Ramos (cell line): ENCODE data around the gene FBN1.

ENCODE experiments used
- in situ Hi-C: fragments of 300-500 bp; cut with MboI; formaldehyde crosslinking; loops from one replicate; pipeline ENCODE4 v1.14.3; 2022; ENCODE audit warnings: low sequenced_read_pairs; ENCODE audit not compliant: unreplicated experiment

Gene FBN1

DNA sequence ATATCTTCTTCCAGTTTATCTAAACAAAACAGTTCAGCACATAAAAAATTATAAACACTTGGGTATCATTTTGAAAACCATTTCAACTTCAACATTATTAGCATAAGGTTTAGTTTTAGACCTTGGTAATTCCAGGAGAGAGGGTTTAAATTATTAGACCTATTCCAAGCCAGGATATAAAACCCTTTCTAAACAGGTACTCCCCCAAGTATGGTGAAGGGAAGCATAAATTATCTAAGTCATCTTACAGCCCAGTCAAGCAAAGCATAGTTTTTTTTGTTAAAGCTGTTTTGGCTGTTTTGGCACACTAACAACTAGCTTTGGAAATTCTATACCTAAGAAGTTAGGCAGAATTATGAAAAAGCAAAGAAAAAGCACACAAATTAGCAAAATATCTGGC is 87.3 kb downstream of the FBN1 start:
- in situ Hi-C loops = no loop called here

DNA sequence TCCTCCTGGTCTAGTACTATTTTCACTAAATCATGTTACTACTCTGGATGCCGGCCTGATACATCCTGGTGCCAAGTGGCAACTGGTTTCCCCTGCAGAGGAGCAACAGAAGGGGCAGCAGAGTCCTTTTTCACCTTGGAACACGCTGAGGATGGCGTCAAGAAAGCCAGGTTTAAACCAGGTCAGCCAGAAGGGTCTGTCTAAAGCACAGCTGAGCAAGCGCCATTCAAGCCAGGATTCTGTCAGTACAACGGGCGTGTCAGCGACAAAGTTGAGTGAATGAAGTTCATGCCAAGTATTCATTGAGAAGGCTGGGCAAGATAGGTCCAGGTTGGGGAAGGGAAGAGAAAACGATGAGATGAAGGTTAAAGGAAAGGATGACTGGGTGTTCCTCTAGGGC is 88.2 kb downstream of the FBN1 start:
- in situ Hi-C loops = no loop called here

DNA sequence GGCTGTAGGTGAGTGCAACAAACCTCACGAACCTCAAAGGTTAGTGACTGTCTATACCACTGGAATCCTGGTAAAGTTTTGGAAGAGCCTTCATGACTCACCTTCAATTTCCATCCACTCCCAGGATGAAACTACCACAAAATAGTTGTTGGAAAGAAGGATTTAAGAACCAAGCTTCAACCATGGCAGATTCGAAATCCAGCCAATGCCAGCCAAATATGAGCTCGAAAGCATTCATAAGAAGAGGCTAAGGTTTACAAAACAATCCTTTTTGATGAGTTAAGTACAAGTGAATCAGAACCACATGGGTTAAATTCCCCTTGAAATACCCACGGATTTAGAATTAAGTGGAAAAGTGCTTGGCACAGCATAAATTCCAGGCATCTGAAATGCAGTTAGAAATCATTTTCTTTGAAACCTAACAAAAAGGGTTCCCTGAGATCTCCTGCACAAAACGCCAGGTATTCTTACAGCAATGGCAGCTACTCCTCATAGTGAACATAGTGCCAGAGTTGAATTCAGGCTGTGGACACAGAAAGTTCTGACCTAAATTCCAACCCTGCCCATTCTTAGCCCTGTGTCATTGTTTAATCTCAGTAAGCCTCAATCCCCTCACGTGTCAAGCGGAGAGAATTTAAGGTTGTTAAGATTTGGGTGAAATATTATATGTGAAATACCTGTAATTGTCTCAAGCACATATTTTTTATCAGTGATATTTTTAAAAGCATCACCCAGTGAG is 89.2 kb downstream of the FBN1 start:
- in situ Hi-C loops = no loop called here

DNA sequence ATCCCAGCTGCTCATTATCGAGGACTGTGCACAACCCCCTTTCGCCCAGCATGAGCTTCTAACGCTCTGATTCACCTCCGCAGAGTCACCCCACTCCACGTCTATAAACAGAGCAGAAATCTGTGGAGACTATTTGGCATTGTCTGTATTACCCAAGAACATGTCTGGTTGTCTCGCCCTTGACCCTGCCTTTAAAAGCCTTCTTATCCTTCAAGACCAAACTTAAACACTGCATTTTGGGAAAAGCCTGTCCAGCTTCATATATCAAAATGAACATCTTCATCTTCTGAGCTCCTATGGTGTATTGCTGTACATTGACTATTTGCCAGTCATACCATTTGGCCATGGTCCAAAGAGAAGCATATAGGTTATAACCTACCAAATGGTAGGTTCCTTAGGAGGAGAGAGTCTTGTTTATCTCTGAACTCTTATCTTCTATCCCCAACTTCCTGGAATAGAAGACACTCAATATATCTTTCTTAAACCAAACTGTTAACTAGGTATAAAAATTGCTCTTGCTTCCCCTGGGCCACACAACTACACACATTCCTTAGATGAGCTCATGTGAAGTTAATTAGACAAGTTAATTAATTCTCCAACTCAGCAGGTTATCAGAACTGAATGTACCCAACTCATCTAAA is 90.1 kb downstream of the FBN1 start:
- in situ Hi-C loops = no loop called here

DNA sequence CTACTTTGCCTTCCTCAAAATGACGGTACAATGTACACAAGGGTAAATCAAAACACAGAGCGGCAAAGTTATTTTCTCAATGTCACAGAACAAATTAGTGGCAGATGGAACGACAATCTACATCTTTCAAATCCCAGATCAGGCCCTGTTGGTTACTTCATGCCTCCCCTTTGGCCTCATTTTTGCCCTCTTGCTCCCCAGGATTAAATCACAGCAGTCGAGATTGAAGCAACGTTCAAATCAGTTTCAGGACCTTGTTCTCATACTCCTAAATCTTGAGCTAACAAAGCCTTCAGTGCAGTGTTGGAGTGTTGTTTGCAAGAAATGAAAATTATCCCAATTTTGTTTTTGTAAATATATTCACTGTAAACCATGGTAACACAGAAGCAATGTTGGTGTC is 91.4 kb downstream of the FBN1 start:
- in situ Hi-C loops = no loop called here

DNA sequence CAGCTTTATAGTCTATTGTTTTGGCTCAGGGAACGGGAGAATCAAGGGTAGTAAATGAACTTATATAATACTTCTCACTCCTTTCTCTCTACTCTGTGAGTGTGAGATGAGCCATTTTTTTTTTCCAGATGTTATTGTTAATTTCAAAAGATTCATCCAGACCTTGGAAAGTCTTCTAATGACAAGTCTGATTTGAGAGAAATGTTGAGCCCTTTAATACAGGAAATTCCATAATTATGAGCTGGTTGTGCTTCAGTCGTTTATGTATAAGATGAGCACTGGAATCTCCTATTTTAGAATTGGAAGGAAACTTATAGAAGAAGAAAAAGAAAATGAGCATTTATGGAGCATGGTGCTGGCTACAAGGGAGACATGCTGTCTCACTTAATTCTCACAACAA is 92.0 kb downstream of the FBN1 start:
- in situ Hi-C loops = no loop called here

DNA sequence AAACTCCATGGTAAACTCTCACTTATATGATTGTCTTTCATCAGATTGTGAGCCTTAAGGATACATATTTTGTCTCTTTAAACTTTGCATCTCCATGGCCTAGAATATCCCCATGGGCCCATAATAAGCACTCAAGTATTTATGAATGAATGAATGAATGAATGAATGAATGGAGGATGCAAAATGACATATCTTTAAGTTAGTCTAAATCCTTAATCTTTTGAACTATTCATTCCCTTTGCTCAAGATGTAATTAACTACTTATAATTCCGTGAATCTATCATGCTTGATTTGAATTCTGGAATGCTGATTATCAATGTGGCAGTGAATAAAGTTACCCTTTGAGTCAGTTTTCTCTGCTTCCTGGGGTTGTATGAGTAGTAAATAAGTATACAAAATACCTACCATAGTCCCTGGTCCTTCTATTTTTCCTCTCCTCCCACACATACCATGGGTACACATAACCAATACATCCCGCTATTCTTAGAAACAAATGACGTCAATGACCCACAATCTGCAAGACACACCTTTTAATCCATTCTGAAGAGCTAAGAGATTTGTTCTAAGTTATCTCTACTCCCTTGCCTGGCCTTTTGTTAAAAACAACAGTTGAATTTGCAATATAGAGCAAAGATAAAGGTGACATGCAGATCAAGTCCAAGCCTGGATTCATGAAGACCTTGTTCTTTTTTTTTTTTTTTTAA is 94.5 kb downstream of the FBN1 start:
- in situ Hi-C loops = no loop called here

DNA sequence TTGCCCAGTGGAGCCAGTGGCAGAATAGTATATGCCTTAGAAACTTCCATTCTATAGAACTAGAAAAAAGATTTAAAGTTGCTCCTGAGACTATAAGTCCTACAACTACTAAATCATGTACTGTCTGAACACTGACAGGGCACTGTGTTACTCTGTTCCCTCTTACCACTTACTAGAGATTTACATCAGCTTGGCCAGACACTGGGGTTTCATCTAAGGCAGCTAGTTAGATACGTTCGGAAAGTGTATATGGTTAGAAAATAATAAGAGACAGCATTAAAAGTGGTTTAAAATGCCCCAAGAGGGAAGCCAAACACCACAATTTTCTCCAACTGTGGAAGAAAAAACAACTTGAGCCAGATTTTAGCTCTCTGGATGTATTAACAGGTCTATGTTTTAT is 97.1 kb downstream of the FBN1 start:
- in situ Hi-C loops = no loop called here

DNA sequence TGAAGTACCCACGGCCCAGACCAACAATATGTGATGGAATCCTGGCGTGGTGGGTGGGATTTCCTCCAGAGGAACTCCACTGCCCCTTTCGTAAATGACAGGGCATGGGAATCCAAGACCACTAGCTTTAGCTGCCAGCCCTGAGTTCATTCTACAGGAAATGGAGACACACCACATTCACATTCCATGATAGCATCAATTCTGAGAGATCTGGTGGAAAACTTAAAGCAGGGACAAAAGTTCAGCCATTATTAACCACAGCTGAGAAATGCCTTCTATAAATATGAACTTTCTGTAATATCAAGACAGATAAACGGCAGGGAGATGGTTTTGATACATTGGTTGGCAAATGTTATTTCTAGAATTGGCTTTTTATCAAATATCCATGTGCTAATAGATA is 98.2 kb downstream of the FBN1 start:
- in situ Hi-C loops = no loop called here

DNA sequence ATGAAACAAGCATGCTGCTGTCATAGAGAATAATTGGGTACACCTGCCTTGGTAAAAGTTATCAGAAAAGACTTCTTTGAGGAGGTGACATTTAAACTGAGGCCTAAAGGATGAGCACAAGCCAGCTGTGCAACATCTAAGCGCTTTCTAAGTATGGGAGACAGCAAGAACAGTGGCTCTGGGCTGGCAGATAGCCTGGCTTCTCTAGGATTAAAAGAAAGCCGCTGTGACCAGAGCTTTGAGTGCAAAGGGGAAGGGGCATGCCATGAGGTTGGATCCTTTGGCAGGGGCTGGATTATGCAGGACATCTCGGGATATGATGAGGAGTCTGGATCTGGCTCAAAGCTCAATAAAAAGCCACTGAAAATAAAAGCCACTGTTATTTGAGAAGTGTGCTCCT is 99.2 kb downstream of the FBN1 start:
- in situ Hi-C loops = no loop called here

DNA sequence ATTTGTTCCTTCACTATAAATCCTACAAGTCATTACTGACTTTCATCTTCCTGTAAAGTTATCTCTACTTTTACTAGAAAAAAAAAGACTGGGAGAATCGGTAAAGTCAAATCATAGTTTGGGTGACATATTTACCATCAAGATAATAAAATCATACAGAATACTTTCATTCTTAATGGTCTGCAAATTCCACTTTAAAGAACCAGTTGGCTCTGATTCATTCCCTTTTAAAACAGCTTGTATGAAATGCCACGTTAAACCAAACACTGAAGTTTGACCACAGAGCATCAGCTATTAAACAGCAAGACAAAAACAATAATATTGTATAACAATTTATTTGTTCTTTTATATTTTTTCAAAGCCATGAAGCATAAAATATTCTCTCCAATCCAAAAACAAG is 100.7 kb downstream of the FBN1 start:
- in situ Hi-C loops = no loop called here

DNA sequence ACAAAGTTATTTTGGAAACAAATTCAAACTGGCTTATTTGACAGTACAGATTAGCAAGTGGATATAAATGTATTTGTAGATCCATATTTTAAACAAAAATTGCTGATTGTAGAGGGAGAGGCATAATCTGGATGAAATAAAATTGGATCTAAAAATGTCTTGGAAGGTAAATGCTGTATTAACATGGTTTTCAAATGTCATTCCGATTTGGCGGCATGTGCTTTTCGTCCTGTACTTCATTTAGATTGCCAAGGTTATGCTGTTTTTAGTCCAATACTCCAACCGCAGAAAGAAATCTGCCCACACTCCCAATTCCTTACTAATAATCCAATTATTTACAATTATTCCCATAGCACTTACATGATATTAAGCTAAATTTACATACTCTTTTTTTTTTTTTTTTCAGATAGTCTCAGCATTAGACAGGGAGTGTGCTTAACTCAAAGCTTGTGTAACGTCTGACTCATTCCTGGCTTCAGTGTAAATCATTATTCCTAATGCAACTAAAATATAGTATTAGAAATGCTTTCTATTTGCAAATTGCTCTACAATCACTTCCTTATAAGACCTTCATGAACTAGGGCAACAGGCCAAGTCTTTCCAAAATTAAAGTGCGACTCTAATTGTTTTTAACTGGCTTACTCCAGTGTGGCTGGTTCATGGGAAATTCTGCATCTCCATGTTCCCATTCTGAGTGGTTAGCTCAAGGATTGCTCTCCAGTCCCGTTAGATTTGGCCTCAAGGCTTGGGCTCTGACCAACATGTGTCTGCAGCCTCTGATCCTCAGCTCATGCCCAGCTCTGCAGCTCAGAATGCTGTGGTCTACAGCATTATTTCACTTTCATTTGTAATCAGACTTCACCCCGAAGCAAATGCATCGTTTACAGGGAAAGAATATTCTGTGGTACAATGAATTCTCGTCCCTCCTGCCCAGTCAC is 103.9 kb downstream of the FBN1 start:
- in situ Hi-C loops = no loop called here

DNA sequence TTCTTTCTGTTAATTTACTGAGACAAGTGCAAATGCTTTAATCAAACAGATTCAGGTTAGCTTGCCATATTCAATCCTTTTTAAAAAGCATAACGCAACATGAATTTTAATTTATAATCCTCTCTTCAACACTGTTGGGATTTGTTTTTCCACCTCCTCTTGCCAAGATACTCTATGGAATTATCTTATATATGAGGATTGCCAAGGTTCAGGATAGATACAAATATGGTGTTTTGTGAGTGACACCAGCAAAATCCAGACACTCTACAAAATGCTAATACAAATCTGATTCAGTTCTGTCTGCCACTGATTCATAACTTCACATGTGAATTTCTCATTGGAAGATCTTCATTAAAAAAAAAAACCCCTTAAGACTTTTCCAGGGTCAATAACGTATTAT is 104.8 kb downstream of the FBN1 start:
- in situ Hi-C loops = no loop called here

DNA sequence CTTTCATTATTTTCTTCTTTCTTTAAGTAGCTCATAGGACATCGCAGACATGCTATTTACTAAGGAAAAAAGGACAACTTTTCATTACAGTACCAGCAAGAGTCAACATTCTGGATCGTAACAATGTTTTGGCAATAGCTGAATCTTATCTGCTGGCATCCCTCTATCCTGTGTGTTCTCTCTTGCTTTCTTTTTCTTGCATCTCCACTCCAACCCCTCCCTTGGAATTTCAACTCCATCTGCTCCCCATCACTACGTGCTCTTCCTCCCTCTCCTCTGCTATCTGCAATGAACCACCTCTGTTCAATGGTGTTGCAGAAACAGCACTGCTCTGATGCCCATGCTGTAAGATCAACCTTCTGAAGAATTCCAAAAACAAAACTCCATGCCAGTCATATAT is 106.6 kb downstream of the FBN1 start:
- in situ Hi-C loops = no loop called here

DNA sequence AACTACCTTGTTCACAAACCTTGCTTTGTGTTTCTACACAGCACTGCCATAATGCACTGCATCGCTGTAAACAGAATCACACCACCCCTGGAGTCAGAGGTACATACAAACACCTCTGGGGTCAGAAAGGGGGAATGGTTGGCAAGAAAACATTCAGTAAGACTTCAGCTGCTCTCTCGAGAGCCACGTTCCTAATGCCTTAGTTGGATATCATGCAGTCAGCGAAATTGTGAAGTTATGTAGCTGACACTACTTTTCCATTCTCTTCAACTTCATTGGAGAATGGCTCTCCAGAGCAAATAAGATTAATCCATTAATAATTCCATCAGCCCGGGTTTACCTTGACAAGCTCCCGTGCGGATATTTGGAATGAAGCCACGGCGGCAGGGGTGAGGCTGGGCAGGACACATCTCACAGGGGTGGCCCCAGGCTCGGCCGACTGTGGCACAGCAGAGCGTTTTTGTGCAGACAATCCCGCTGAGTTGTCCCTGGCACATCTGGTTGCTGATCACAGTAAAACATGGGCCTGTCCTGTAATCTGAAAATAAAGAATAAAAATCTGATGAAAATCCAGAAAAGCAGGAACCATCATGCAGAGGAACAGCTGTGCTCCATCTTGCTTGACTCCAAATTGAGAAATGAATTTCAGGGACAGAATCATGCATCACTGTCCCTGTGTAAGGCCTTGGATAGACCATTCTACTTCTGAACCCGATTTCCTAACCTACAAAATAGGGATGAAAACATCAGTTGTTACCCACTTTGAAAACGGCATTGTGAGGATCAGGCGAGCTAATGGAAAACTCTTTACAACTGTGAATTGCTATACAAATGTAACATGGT is 108.0 kb downstream of the FBN1 start:
- in situ Hi-C loops = no loop called here

DNA sequence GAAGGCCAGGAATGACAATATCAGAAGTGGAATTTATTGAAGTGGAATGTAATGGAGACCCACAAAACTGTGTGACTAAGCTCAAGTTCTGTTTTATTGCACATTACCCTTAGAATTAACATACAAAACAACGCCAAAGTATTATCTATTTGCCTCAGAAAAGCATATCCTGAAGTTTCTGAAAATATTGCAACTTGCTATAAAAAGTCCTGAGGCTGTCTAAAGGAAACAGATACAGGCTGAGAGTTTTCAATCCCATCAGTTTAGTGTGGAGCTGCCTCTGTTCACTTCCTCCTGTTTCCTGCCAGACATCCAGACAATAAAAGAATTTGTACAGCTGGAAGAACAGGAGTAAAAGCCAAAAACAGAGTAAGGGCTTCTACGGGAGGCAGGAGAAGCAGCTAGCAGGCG is 108.8 kb downstream of the FBN1 start:
- in situ Hi-C loops = no loop called here

DNA sequence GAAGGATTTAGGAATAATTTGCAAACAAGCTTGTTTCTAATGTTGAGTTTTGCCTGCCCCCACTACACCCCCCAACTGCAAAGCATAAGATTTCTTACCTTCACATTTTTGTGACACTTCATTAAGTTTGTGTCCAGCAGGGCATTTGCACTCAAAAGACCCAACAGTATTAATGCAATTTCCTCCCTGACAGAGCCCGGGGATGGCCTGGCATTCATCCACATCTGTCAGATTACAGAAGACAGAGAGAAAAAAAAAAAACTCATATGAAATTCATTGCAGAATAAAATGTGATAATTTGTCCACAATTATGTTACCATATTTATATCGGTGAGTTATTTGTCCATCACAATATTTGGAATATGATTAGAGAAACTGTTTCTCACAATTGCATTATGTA is 111.5 kb downstream of the FBN1 start:
- in situ Hi-C loops = no loop called here

DNA sequence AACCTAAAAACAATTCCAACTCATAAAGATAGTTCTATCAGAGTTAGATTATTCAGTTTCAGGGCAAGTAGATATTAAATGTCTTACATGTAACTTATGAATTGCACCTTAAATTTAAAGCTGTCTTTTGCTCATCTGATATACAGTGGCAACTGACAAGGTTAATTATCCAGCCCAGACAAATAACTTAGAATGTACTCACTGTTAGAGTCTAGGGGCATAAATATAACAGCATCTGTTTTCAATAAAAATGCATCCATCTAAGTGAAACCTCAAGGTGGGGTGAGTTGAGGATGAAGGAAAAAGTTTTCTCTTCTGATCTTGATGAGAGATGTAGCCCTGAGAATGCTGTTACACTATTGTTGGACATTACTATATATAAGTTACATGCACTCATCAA is 112.6 kb downstream of the FBN1 start:
- in situ Hi-C loops = no loop called here

DNA sequence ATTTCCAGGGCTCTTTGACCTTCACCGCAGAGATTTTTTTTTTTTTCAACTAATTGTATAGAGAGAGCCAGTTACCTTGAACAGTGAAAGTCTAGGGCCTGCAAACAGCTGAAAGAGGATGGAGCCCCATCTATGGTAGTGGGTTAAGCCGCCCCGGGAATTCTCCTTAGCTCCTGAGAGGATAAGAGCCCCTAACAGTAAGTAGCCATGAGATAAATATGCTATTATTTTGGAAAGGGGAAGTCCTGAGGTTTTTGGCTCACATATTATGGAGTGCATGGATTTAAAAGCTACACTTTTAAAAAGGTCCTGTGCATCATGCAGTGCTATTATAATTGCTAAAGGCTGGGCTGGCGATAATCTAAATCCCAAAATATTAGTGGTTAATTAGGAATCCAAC is 115.0 kb downstream of the FBN1 start:
- in situ Hi-C loops = no loop called here

DNA sequence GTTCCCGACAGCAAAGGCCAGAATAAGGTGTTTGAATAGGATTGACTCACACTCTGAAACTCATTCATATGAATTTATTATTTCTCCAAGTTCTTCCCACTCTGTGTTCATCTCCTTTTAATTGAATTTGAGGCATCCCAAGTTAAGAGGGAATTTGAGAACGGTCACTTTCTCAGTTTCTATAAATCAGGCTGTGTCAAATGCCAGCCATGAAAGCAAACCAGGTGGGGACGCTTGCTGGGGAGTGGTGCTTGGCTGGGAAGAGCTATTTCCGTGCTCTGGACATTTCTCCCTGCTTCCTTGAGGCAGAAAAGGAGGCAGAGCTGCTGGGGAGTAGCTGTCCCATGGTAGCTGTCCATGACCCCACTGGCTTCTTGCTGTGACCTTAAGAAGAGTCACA is 116.6 kb downstream of the FBN1 start:
- in situ Hi-C loops = no loop called here
